HEK293 (cell line): ENCODE measurements around the gene ARHGEF35.
"Not testable (repeated sequence)": the region's sequence is repeated elsewhere in the genome, so short reads cannot be mapped to it uniquely, and the experiment has no call there.

Experiments
- KLF10 ChIP-seq: fragments of 450-650 bp; IDR thresholded peaks from 2 replicates; pipeline ENCODE4 v1.5.1; 2018; ENCODE audit warnings: missing biosample characterization, mild to moderate bottlenecking, missing genetic modification characterization
- YY1 ChIP-seq: fragments of 450-650 bp; formaldehyde crosslinking; IDR thresholded peaks from 2 replicates; pipeline ENCODE4 v1.5.1; 2018; ENCODE audit warnings: missing biosample characterization, missing genetic modification characterization
- ZBTB7A ChIP-seq: fragments of 450-650 bp; formaldehyde crosslinking; IDR thresholded peaks from 2 replicates; pipeline ENCODE4 v1.5.1; 2016; ENCODE audit warnings: low read depth, missing biosample characterization, missing genetic modification characterization
- TF ChIP-seq, protein P1 (sequence below): IDR thresholded peaks from 2 replicates; pipeline ENCODE4 v1.6.1; 2011; ENCODE audit warnings: mild to moderate bottlenecking, low read depth, low read length, borderline replicate concordance
- TF ChIP-seq, protein P2 (sequence below): fragments of 450-650 bp; formaldehyde crosslinking; IDR thresholded peaks from 2 replicates; pipeline ENCODE4 v1.5.1; 2016; ENCODE audit warnings: missing biosample characterization, missing genetic modification characterization
- TF ChIP-seq, protein P3 (sequence below): fragments of 450-650 bp; formaldehyde crosslinking; IDR thresholded peaks from 2 replicates; pipeline ENCODE4 v1.5.1; 2016; ENCODE audit warnings: missing biosample characterization, missing genetic modification characterization
- TF ChIP-seq, protein P4 (sequence below): fragments of 450-650 bp; formaldehyde crosslinking; IDR thresholded peaks from 2 replicates; pipeline ENCODE4 v1.5.1; 2016; ENCODE audit warnings: missing biosample characterization, missing genetic modification characterization

DNA sequence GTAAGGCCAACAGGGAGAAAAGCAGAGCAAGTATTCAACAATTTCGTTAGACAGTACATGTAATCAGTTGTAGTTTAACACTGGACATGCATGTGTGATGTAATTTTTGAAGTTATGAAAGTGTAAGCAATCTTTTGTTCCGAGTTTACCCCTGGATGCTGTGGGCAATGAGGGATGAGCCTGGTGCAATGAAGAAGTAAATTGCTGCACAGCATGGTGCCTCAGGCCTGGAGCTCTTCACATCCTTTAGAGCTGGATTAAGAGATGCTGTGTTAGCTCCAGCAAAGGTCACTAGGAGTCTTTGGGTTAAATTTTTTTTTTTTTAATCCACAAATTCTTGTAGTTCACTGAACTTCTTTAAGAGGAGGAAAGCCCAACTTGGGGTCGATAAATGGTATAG lies 7.5 kb upstream of the ARHGEF35 start:
- TF ChIP-seq, protein P1, sequence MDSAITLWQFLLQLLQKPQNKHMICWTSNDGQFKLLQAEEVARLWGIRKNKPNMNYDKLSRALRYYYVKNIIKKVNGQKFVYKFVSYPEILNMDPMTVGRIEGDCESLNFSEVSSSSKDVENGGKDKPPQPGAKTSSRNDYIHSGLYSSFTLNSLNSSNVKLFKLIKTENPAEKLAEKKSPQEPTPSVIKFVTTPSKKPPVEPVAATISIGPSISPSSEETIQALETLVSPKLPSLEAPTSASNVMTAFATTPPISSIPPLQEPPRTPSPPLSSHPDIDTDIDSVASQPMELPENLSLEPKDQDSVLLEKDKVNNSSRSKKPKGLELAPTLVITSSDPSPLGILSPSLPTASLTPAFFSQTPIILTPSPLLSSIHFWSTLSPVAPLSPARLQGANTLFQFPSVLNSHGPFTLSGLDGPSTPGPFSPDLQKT, result not testable (repeated sequence)
- not testable (repeated sequence) for TF ChIP-seq ZBTB7A; YY1 (tag by site-specific recombination); KLF10 (tag by site-specific recombination)
- TF ChIP-seq, protein P2, sequence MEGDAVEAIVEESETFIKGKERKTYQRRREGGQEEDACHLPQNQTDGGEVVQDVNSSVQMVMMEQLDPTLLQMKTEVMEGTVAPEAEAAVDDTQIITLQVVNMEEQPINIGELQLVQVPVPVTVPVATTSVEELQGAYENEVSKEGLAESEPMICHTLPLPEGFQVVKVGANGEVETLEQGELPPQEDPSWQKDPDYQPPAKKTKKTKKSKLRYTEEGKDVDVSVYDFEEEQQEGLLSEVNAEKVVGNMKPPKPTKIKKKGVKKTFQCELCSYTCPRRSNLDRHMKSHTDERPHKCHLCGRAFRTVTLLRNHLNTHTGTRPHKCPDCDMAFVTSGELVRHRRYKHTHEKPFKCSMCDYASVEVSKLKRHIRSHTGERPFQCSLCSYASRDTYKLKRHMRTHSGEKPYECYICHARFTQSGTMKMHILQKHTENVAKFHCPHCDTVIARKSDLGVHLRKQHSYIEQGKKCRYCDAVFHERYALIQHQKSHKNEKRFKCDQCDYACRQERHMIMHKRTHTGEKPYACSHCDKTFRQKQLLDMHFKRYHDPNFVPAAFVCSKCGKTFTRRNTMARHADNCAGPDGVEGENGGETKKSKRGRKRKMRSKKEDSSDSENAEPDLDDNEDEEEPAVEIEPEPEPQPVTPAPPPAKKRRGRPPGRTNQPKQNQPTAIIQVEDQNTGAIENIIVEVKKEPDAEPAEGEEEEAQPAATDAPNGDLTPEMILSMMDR, result not testable (repeated sequence)
- TF ChIP-seq, protein P3, sequence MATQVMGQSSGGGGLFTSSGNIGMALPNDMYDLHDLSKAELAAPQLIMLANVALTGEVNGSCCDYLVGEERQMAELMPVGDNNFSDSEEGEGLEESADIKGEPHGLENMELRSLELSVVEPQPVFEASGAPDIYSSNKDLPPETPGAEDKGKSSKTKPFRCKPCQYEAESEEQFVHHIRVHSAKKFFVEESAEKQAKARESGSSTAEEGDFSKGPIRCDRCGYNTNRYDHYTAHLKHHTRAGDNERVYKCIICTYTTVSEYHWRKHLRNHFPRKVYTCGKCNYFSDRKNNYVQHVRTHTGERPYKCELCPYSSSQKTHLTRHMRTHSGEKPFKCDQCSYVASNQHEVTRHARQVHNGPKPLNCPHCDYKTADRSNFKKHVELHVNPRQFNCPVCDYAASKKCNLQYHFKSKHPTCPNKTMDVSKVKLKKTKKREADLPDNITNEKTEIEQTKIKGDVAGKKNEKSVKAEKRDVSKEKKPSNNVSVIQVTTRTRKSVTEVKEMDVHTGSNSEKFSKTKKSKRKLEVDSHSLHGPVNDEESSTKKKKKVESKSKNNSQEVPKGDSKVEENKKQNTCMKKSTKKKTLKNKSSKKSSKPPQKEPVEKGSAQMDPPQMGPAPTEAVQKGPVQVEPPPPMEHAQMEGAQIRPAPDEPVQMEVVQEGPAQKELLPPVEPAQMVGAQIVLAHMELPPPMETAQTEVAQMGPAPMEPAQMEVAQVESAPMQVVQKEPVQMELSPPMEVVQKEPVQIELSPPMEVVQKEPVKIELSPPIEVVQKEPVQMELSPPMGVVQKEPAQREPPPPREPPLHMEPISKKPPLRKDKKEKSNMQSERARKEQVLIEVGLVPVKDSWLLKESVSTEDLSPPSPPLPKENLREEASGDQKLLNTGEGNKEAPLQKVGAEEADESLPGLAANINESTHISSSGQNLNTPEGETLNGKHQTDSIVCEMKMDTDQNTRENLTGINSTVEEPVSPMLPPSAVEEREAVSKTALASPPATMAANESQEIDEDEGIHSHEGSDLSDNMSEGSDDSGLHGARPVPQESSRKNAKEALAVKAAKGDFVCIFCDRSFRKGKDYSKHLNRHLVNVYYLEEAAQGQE (tag by site-specific recombination), result not testable (repeated sequence)
- TF ChIP-seq, protein P4, sequence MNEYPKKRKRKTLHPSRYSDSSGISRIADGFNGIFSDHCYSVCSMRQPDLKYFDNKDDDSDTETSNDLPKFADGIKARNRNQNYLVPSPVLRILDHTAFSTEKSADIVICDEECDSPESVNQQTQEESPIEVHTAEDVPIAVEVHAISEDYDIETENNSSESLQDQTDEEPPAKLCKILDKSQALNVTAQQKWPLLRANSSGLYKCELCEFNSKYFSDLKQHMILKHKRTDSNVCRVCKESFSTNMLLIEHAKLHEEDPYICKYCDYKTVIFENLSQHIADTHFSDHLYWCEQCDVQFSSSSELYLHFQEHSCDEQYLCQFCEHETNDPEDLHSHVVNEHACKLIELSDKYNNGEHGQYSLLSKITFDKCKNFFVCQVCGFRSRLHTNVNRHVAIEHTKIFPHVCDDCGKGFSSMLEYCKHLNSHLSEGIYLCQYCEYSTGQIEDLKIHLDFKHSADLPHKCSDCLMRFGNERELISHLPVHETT (tag by site-specific recombination), result not testable (repeated sequence)
